T-helper 1 cell treated with Interleukin-12 subunit alpha and Interleukin-12 subunit beta and Interleukin-4 antibody, amounts not matched to agents 30 ng/mL and 1 ng/mL, for 36 hours (primary cell): ENCODE data around the gene MRGPRX4. TPM values are rescaled to one million over a fixed set of nuclear protein-coding genes. Genes with fewer than 3 reads are reported as not detected.
"Not testable (repeated sequence)": the region's sequence is repeated elsewhere in the genome, so short reads cannot be mapped to it uniquely, and the experiment has no call there.

Source experiments
- intact Hi-C: fragments of 100-400 bp; cut with micrococcal nuclease; formaldehyde crosslinking; loops from one replicate; pipeline ENCODE4 v1.15.1; 2024
- total RNA-seq: library from RNA; stranded (reverse); gene quantifications from 2 replicates; pipeline ENCODE4 v1.2.3, GENCODE V29; 2022

Gene MRGPRX4
- not detected in 2 replicates for total RNA-seq

DNA sequence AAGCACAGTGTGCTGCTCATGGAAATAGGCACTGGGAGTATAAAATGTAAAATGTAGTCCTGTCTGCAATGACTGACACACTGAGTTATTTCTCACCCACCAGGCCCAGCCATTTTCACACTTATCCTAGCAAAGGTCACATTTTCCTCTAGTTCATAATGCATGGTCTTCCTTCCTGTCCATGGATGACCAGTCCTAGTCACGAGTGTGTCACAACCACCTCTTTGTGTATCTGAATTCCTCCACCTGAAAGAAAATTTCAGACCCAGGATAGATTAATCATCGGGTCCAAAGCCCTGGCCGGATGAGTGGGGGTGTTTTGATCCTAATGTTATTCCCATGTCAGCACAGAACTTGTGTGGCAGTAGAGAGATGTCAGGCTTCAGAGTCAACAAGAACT is at the start of gene MRGPRX4:
Gene MRGPRX4, plus strand, starts transcription at position 172 of the 400 bp plus-strand sequence. CDS start 420 bp downstream, outside the sequence.
- intact Hi-C loops: no loop called here

DNA sequence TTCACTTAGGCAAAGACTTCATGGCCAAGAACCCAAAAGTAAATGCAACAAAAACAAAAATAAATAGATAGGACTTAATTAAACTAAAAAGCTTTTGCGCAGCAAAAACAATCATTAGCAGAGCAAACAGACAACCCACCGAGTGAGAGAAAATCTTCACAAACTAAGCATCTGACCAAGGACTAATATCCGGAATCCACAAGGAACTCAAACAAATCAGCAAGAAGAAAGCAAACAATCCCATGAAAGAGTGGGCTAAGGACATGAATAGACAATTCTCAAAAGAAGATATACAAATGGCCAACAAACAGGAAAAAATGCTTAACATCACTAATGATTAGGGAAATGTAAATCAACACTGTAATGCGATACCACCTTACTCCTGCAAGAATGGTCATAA is 41.5 kb upstream of the MRGPRX4 start:
- intact Hi-C loops: not testable (repeated sequence)

DNA sequence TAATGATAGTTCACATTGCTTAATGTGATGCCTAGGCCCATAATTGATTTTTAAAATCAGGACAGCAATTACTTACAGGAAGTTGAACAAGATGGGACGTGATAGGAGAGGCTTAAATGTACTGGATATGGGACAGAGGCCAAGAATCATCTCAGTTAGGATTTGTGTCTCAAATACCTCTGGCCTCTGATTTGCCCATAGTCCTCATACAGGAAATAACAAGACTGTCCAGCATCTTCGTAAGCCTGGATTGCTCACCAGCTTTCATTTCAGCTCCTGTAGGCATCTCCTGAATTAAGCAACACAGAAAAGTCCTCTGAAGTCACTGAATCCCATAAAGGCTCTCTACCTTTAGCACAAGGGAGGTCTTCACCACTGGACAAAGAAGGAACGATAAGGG is 40.3 kb upstream of the MRGPRX4 start, which contains the start of gene MRGPRX3:
Gene MRGPRX3, plus strand, starts transcription at position 231 of the 400 bp plus-strand sequence. CDS start 4,632 bp downstream, outside the sequence.
- intact Hi-C loops: no loop called here

GRCh38 chr11:18135308-18135707 is 37.3 kb upstream of the MRGPRX4 start:
- intact Hi-C loops: loop anchor here (5.0 kb wide), 1 partner anchor 1023 kb away; no protein-coding TSS in a partner anchor

DNA sequence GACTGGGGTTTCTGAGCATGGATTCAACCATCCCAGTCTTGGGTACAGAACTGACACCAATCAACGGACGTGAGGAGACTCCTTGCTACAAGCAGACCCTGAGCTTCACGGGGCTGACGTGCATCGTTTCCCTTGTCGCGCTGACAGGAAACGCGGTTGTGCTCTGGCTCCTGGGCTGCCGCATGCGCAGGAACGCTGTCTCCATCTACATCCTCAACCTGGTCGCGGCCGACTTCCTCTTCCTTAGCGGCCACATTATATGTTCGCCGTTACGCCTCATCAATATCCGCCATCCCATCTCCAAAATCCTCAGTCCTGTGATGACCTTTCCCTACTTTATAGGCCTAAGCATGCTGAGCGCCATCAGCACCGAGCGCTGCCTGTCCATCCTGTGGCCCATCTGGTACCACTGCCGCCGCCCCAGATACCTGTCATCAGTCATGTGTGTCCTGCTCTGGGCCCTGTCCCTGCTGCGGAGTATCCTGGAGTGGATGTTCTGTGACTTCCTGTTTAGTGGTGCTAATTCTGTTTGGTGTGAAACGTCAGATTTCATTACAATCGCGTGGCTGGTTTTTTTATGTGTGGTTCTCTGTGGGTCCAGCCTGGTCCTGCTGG is 35.3 kb upstream of the MRGPRX4 start:
- intact Hi-C loops: loop anchor here (5.0 kb wide), 1 partner anchor 1025 kb away; no protein-coding TSS in a partner anchor

DNA sequence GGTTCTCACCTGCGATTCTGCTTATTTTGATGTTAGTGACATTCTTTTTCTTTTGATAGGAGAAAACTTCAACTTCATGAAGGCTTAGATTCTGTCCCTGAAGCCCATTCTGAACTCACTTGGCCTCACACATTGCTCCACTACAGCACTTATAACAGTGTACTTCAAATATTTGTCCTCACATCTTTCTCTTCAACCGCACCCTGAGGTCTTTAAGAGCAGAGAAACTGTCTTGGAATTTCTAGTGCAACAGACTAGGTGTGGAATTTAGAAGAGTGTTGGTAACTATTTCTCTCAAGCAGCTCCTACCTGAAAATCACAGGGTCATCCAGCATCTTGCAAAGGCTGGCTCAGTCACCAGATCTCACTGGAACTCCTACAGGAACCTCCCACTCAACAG is 32.5 kb upstream of the MRGPRX4 start:
- intact Hi-C loops: no loop called here

GRCh38 chr11:18144243-18144642 is 28.4 kb upstream of the MRGPRX4 start:
- intact Hi-C loops: no loop called here

DNA sequence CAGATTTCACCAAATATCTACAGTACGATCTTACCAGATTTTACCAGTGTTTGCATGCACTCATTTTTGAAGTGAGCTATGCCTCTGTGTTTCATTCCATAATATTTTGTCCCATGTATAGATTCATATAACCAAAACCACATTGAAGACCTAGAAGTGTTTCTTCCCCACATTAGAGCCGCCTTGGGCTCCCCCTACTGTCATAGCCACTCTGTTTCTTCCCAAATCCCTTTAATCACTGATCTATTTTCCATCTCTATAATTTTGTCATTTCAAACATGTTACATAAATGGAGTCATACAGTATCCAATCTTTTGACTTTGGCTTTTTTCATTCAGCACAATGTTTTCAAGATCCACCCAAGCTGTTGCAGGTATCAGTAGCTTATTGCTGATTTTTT is 27.6 kb upstream of the MRGPRX4 start:
- intact Hi-C loops: no loop called here

DNA sequence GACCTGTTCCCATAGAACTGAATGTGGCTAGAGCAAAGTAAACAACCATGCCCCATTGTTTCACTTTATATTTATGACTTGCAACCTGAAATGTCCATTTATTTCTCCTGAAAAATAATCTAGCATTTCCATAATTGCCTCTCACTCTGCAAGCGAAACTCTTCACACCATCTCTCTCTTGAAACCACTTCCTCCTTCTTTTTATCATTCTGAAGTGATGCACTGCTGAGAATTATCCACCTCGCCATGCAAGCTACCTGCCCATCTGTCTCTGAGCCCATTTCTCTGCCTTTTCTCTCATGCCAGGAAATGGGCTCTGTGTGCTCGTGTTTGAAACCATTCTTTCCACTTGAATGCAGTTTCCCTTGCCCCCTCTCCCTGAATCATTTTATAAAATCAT is 26.8 kb upstream of the MRGPRX4 start:
- intact Hi-C loops: no loop called here

- intact Hi-C loops: no loop called here
Measured at GRCh38 chr11:18151581-18151980, 21.1 kb upstream of the MRGPRX4 start.

- intact Hi-C loops: no loop called here
Measured at GRCh38 chr11:18168372-18168771, 4.3 kb upstream of the MRGPRX4 start.

- intact Hi-C loops: no loop called here
Measured at GRCh38 chr11:18171377-18172000, 1.1 kb upstream of the MRGPRX4 start.

DNA sequence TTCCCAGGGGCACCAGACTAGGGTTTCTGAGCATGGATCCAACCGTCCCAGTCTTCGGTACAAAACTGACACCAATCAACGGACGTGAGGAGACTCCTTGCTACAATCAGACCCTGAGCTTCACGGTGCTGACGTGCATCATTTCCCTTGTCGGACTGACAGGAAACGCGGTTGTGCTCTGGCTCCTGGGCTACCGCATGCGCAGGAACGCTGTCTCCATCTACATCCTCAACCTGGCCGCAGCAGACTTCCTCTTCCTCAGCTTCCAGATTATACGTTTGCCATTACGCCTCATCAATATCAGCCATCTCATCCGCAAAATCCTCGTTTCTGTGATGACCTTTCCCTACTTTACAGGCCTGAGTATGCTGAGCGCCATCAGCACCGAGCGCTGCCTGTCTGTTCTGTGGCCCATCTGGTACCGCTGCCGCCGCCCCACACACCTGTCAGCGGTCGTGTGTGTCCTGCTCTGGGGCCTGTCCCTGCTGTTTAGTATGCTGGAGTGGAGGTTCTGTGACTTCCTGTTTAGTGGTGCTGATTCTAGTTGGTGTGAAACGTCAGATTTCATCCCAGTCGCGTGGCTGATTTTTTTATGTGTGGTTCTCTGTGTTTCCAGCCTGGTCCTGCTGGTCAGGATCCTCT is 709 bp downstream of the MRGPRX4 start:
- intact Hi-C loops: no loop called here

DNA sequence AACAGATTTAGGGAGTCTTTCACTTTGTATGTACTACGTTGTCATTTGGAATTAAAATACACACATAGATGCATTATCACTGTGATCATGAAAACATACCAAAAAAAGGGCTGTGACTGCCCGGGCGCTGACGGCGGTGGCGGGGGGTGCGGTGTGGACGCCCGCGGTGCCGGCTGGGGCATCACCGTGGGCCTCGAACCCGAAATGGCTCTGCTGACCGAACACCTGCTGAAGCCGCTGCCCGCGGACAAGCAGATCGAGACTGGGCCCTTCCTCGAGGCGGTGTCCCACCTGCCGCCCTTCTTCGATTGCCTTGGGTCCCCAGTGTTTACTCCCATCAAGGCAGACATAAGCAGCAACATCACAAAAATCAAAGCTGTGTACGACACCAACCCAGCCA is 16.2 kb downstream of the MRGPRX4 start:
- intact Hi-C loops: no loop called here

- intact Hi-C loops: not testable (repeated sequence)
Measured at GRCh38 chr11:18189476-18190245, 17.0 kb downstream of the MRGPRX4 start.

DNA sequence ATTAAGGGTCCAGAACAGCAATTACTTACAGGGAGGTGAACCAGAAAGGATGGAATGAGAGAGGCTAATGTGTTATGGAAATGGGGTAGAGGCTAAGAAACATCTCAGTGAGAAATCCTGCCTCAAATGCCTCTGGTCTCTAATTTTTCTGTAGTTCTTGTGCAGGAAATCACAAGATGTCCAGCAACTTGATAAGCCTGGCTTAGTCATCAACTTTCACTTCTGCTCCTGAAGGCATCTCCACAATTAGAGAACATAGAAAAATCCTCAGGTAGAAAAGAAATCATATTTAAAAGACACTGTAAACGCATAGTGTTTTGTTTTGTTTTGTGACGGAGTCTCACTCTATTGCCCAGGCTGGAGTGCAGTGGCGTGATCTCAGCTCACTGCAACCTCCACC is 18.7 kb downstream of the MRGPRX4 start:
- intact Hi-C loops: no loop called here

DNA sequence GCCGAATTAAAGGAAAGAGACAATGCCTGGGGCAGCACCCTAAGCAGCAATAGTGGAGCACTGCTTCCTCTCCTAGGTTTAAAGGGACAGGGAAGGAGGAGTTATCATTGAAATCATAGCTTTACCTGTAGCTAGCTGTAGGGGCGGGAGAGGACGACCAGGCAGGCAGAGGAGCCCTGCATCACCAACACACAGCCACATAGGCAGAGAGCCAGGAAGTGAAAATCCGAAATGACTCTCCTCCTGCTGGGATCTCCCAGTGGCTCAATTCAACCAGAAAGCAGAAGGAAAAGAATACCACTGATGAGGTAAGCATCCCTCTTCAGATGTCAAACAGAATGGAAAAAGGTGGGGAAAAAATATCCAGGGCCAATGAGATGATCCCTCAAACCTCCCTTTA is 20.4 kb downstream of the MRGPRX4 start:
- intact Hi-C loops: no loop called here

DNA sequence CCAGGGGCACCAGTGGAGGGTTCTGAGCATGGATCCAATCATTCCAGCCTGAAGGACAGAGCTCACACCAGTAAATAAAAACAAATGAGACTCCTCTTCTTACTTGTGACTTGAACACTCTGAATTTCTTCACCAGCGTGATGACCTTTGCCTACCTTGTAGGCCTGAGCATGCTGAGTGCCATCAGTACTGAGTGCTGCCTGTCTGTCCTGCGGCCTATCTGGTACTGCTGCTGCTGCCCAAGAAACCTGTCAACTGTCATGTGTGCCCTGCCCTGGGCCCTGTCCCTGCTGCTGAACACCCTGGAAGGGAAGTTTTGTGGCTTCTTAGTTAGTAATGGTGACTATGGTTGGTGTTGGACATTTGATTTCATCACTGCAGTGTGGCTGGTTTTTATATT is 23.9 kb downstream of the MRGPRX4 start:
- intact Hi-C loops: no loop called here

DNA sequence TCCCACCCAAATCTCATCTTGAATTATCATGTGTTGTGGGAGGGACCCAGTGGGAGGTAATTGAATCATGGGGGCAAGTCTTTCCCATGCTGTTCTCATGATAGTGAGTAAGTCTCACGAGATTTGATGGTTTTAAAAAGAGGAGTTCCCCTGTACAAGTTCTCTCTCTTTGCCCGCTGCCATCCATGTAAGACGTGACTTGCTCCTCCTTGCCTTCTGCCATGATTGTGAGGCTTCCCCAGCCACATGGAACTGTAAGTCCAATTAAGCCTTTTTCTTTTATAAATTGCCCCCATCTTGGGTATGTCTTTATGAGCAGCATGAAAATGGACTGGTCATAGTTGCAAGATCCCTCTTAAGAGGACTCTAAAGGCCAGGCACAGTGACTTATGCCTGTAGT is 25.1 kb downstream of the MRGPRX4 start:
- intact Hi-C loops: not testable (repeated sequence)

DNA sequence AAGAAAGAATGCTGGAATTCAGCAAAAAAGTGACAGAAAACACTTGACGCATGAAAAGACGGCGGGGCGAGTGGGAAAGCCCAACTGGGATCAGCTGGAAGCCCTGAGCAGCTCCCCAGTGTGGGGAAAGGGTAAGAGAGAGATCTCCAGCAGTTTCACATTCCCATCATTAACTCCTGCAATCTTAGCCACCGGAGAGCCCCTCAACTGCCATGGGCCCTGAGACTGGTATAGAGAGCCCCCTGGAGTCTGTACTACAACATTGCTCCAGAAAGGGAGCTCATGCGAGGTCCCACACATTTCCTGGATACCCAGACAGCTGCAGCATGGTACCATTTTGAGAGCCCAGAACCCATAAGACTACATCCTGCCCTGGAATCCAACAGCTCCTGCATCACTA is 31.1 kb downstream of the MRGPRX4 start:
- intact Hi-C loops: loop anchor here (1.0 kb wide), 1 partner anchor 88 kb away; no protein-coding TSS in a partner anchor

DNA sequence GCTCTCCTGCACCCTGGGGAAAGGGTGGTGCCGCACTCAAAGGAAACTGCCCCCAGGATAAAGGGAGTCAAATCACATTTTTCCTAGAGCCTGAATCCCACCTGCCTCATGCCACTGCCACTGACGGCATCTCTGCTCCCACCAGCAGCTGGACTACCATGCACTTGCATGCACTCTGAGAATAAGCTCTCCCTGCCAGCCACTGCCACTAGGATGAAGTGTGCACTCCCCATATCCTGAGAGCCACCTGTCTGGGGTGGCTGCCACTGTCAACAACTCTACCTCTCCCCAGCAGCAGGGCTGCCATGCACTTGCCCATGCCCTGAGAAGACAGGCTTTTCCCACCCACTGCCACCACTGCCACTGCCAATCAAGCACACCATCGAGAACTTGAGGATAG is 31.6 kb downstream of the MRGPRX4 start:
- intact Hi-C loops: no loop called here

DNA sequence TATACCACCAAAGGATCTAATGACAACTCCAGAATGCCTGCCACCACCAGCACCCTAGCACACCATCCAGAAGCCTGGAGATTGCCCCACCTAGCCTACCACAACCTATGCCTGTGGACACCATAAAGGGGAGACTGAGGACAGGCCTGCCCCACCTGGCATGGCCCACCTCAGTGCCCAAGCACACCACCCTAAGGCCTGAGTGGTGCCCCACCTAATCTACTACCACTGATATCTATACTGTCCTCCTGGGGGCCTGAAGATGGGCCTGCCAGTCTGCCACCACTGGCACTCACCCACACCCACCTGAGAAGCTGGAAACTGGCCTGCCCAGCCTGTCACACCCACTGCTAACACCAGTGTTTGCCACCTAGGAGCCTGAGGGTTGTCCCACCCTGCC is 32.1 kb downstream of the MRGPRX4 start:
- intact Hi-C loops: no loop called here
